NCI-H2196 (cell line): Measurements from ENCODE around the gene CACNA1G.

Experiments
- DNase-seq: peaks from one replicate; lab custom pipeline; 2025; ENCODE audit not compliant: unreplicated experiment; lab: John Stamatoyannopoulos, UW

The CACNA1G gene

GRCh38 chr17:50608700-50609379 lies 48.3 kb downstream of the CACNA1G start:
- no peak for DNase-seq

- no peak for DNase-seq
These were observed 49.0 kb downstream of the CACNA1G start for GRCh38 chr17:50609380-50610074.

GRCh38 chr17:50611634-50612033 lies 51.1 kb downstream of the CACNA1G start:
- no peak for DNase-seq

- no peak for DNase-seq
These were observed 51.8 kb downstream of the CACNA1G start for GRCh38 chr17:50612281-50612680.

- no peak for DNase-seq
These were observed 52.8 kb downstream of the CACNA1G start for GRCh38 chr17:50613007-50613992.

- no peak for DNase-seq
These were observed 54.0 kb downstream of the CACNA1G start for GRCh38 chr17:50614471-50615051.

GRCh38 chr17:50615828-50616227 lies 55.3 kb downstream of the CACNA1G start:
- no peak for DNase-seq

GRCh38 chr17:50618300-50618699 lies 57.8 kb downstream of the CACNA1G start:
- no peak for DNase-seq

GRCh38 chr17:50618941-50619340 lies 58.4 kb downstream of the CACNA1G start:
- DNase-seq = no peak

- no peak for DNase-seq
These were observed 59.0 kb downstream of the CACNA1G start for GRCh38 chr17:50619489-50619888.

GRCh38 chr17:50620237-50620636 lies 59.7 kb downstream of the CACNA1G start:
- DNase-seq = no peak

GRCh38 chr17:50620858-50621257 lies 60.3 kb downstream of the CACNA1G start:
- no peak for DNase-seq

GRCh38 chr17:50621574-50622031 lies 61.1 kb downstream of the CACNA1G start:
- no peak for DNase-seq

- DNase-seq = no peak
These were observed 63.9 kb downstream of the CACNA1G start for GRCh38 chr17:50624321-50624934.

GRCh38 chr17:50625032-50625871 lies 64.7 kb downstream of the CACNA1G start:
- no peak for DNase-seq

- DNase-seq = peak; percentile 47
These were observed 65.6 kb downstream of the CACNA1G start for GRCh38 chr17:50626037-50626574.

- no peak for DNase-seq
These were observed 66.7 kb downstream of the CACNA1G start for GRCh38 chr17:50627036-50627781.

GRCh38 chr17:50627782-50628601 lies 67.5 kb downstream of the CACNA1G start:
- peak; percentile 89 for DNase-seq
